ENCODE results near the gene SLC39A13. TPM values are rescaled to one million over a fixed set of nuclear protein-coding genes. Genes with fewer than 3 reads are reported as not detected.

Gene SLC39A13
- total RNA-seq, 1 donor from 2014 or later, result 76.6 TPM

- H3K27ac ChIP-seq (ENCODE audit: low read depth, low read length), result peak overlapping the region; percentile 42
- no peaks in the 10 kb centered on the region for H4K20me1 ChIP-seq (ENCODE audit: insufficient read depth, low read length)
- H3K4me1 ChIP-seq (ENCODE audit: insufficient read depth, low read length), result peaks cover 6% of the 10 kb centered on the region
- H3K4me1 Mint-ChIP-seq (ENCODE audit: low read depth, unreplicated experiment), result peaks cover 17% of the 10 kb centered on the region
- H3K27me3 Mint-ChIP-seq (ENCODE audit: low read depth, unreplicated experiment), result no peaks in the 10 kb centered on the region
- H3K9me3 Mint-ChIP-seq (ENCODE audit: unreplicated experiment), result no peaks in the 10 kb centered on the region
- no peaks in the 10 kb centered on the region for H3K79me2 ChIP-seq (ENCODE audit: insufficient read depth, low read length)
- H3K27me3 ChIP-seq (ENCODE audit: insufficient read depth, low read length), result no peaks in the 10 kb centered on the region
- no peaks in the 10 kb centered on the region for H3K36me3 ChIP-seq (ENCODE audit: insufficient read depth, low read length)
- TF ChIP-seq EZH2 (IDR thresholded peaks at IDR 0.05; ENCODE audit: insufficient read depth, low read length), result no peak
- no peak for TF ChIP-seq CTCF (IDR thresholded peaks at IDR 0.05; ENCODE audit: insufficient read depth, low read depth, low read length)
- no peak overlapping the region for H3K4me2 ChIP-seq (ENCODE audit: low read length)
- H2AFZ ChIP-seq (ENCODE audit: low read depth, low read length), result peak overlapping the region; percentile 56
- H3K4me3 ChIP-seq (ENCODE audit: insufficient read depth, low read depth, low read length), result no peak overlapping the region
- no peaks in the 10 kb centered on the region for H3K9me3 ChIP-seq (ENCODE audit: insufficient read depth, low read depth, low read length)
- H3K4me3 Mint-ChIP-seq (ENCODE audit: unreplicated experiment), result no peak overlapping the region
- H3K27ac Mint-ChIP-seq (ENCODE audit: unreplicated experiment), result no peak overlapping the region
- peak overlapping the region; percentile 31 for H3K9ac ChIP-seq (ENCODE audit: low read length)
- FAIRE-seq (no peak), DNase-seq (ENCODE audit: low read depth) (no peak)
- no peaks in the 10 kb centered on the region for H3K36me3 Mint-ChIP-seq (ENCODE audit: low read depth, unreplicated experiment)
Observed at GRCh38 chr11:47394322-47395222, 13.8 kb upstream of the SLC39A13 start.

DNA sequence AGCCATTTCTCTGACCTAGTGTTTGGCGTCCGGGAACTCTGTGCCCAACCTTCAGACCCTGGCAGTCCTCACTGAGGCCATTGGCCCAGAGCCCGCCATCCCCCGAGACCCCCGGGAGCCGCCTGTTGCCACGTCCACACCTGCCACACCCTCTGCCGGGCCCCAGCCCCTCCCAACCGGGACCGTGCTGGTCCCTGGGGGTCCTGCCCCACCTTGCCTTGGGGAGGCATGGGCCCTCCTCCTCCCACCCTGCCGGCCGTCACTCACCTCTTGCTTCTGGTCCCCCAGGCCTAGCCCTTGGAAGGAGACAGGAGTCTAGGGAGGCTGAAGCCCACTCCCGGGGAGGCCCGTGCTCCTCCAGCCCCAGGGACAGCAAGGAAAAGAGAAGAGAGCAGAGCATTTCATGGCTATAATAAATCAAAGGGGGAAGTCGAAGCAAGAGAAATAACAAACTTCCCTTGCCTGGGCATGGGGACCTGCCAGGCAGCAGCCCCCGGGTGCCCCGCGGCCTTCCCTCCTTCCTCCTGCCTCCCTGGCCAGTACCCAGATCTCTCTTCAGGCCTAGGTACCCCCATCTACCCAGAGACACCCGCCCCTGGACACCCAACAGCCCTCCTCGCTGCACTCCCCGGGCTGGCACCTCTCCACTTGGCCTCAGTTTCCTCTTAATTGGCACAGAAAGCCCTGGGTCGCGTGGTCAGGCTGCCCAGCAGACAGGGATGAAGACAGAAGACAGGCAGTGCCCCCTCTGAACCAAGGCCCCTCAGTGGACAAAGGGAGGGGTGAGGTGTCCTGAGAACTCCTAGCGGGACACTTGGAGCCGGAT, 13.0 kb upstream of the SLC39A13 start:
- no peak overlapping the region for H3K27ac Mint-ChIP-seq (ENCODE audit: unreplicated experiment)
- peak overlapping the region; percentile 42 for H3K27ac ChIP-seq (ENCODE audit: low read depth, low read length)

More for the DNA sequence above, 13.0 kb upstream of the SLC39A13 start:
- H3K9ac ChIP-seq (ENCODE audit: low read length), result peak overlapping the region; percentile 31
- H3K79me2 ChIP-seq (ENCODE audit: insufficient read depth, low read length), result no peaks in the 10 kb centered on the region
- H3K4me1 ChIP-seq (ENCODE audit: insufficient read depth, low read length), result peaks cover 6% of the 10 kb centered on the region
- H3K27me3 ChIP-seq (ENCODE audit: insufficient read depth, low read length), result no peaks in the 10 kb centered on the region
- no peak overlapping the region for H2AFZ ChIP-seq (ENCODE audit: low read depth, low read length)
- no peaks in the 10 kb centered on the region for H3K36me3 ChIP-seq (ENCODE audit: insufficient read depth, low read length)
- no peak overlapping the region for H3K4me3 Mint-ChIP-seq (ENCODE audit: unreplicated experiment)
- no peaks in the 10 kb centered on the region for H4K20me1 ChIP-seq (ENCODE audit: insufficient read depth, low read length)
- H3K4me1 Mint-ChIP-seq (ENCODE audit: low read depth, unreplicated experiment), result peaks cover 18% of the 10 kb centered on the region
- no peak overlapping the region for H3K4me2 ChIP-seq (ENCODE audit: low read length)
- H3K36me3 Mint-ChIP-seq (ENCODE audit: low read depth, unreplicated experiment), result no peaks in the 10 kb centered on the region
- TF ChIP-seq CTCF (IDR thresholded peaks at IDR 0.05; ENCODE audit: insufficient read depth, low read depth, low read length) (no peak), EZH2 (IDR thresholded peaks at IDR 0.05; ENCODE audit: insufficient read depth, low read length) (no peak)
- DNase-seq (ENCODE audit: low read depth) (no peak), FAIRE-seq (no peak)
- H3K9me3 Mint-ChIP-seq (ENCODE audit: unreplicated experiment), result no peaks in the 10 kb centered on the region
- H3K9me3 ChIP-seq (ENCODE audit: insufficient read depth, low read depth, low read length), result no peaks in the 10 kb centered on the region
- H3K27me3 Mint-ChIP-seq (ENCODE audit: low read depth, unreplicated experiment), result no peaks in the 10 kb centered on the region
- H3K4me3 ChIP-seq (ENCODE audit: insufficient read depth, low read depth, low read length), result no peak overlapping the region
